RWPE1 (cell line): ENCODE results near the gene FBF1.
A peak's percentile ranks its signal among the peaks of the same experiment; 100 is the strongest.

Experiments
- CTCF ChIA-PET: fragments of 350-600 bp; sonication (Branson Sonifier 250); formaldehyde crosslinking; extraction: SDS; loops from one replicate; lab custom pipeline; 2021; lab: Yijun Ruan, JAX
- POLR2A ChIA-PET: fragments of 400-600 bp; formaldehyde crosslinking; extraction: SDS; loops from one replicate; lab custom pipeline; 2020; ENCODE audit warnings: antibody characterized with exemption; ENCODE audit not compliant: low non-redundant PET; lab: Yijun Ruan, JAX
- DNase-seq: peaks from one replicate; pipeline ENCODE4 v3.0.0; 2012; ENCODE audit warnings: low spot score
- H3K27ac ChIP-seq: fragments of 450-650 bp; 2 replicates; pipeline ENCODE4 v1.5.1; 2017
- TF ChIP-seq, protein P1 (sequence below): fragments of 450-650 bp; conservative IDR thresholded peaks from 2 replicates; pipeline ENCODE4 v1.5.1; 2017; ENCODE audit warnings: low read depth, mild to moderate bottlenecking

The FBF1 gene

DNA sequence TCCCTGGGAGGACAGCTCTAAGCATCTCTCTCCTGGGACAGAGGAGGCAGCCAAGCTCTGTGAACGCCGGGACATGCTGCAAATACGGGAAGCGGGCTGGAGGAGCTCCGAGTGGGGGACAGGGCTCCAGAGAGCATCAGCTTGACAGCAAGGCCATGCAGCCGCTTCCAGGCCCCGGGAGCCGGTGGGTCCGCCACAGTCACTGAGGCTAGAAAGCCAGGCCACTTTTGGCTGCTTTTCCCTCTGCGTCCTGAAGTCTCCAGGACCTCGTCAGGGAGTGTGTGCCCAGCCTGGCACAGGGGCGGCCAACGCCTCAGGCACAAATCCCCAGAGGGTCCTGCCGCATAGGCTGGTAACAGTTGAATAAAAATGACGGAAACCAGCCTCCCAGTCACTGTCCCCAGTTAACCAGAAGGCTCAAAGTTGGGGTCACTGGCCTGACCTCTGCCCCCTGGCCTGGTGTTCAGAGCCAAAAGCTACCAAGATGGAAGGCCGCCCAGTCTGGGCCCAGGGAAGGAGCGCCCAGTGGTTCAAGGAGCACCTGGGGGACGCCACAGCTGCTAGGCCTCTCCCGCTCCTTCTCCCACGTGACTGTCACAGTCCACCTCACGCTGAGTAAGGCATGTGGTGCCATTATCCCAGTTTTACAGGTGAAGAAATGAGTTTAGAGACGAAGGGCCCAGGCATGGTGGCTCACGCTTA lies 40.9 kb downstream of the FBF1 start:
- H3K27ac ChIP-seq, result peak overlapping the region; percentile 91
- DNase-seq, result no peak
- ChIA-PET POLR2A (no interaction called here), CTCF (interaction anchor here (0.5 kb wide), 1 partner anchor 304 kb away, joined by 3 read pairs; no protein-coding TSS in a partner anchor)
- TF ChIP-seq, protein P1, sequence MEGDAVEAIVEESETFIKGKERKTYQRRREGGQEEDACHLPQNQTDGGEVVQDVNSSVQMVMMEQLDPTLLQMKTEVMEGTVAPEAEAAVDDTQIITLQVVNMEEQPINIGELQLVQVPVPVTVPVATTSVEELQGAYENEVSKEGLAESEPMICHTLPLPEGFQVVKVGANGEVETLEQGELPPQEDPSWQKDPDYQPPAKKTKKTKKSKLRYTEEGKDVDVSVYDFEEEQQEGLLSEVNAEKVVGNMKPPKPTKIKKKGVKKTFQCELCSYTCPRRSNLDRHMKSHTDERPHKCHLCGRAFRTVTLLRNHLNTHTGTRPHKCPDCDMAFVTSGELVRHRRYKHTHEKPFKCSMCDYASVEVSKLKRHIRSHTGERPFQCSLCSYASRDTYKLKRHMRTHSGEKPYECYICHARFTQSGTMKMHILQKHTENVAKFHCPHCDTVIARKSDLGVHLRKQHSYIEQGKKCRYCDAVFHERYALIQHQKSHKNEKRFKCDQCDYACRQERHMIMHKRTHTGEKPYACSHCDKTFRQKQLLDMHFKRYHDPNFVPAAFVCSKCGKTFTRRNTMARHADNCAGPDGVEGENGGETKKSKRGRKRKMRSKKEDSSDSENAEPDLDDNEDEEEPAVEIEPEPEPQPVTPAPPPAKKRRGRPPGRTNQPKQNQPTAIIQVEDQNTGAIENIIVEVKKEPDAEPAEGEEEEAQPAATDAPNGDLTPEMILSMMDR, result no peak

DNA sequence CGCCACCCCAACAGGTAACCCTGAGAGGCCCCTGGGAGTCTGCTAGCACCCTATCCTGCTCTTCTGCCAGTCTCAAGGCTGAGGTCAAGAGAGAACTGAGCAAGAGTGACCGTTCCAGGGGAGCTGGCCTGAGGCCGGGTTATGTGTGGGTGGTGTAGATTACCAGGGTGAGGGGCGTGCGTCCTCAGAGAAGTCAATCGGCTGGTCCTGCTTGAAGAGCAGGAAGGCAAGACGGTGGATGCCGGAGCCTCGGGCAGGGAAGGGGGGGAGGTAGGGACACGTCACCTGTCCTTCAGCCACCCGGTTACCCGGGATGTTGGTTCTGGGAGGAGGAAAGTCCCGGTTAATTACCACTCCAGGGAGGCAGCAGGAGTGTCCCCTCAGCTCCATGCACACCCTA lies 41.5 kb downstream of the FBF1 start:
- TF ChIP-seq, protein P1, result no peak
- POLR2A ChIA-PET, result interaction anchor here (0.5 kb wide), 1 partner anchor 416 kb away, joined by 4 read pairs; no protein-coding TSS in a partner anchor
- H3K27ac ChIP-seq, result peak overlapping the region; percentile 91
- CTCF ChIA-PET, result no interaction called here
- no peak for DNase-seq

DNA sequence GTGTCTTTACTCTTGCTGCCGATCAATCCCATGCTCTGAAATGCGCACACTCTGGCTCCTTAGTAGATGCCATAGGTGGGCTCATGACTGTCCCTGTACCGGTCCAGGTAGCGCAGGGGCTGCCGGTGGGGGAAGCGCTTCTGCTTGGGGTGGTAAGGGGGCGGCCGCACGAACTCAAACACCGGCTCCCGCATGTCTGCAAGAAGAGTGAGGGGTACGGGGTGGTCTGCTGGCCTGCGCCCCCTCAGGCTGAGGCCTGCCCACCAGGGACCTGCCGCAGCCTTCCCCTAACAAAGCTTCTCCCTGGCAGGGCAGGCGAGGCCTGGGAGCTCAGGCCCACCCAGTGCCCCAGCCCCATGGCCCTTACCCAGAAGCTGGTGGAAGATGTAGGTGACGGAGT lies 42.1 kb downstream of the FBF1 start:
- peak overlapping the region; percentile 91 for H3K27ac ChIP-seq
- ChIA-PET POLR2A (interaction anchor here (0.5 kb wide), 1 partner anchor 417 kb away, joined by 4 read pairs; no protein-coding TSS in a partner anchor), CTCF (interaction anchor here (0.6 to 1.2 kb wide), 2 partner anchors 20 to 564 kb away, joined by 3 read pairs; partner anchors contain the start of gene TRIM47)
- DNase-seq, result no peak
- TF ChIP-seq, protein P1, result no peak

DNA sequence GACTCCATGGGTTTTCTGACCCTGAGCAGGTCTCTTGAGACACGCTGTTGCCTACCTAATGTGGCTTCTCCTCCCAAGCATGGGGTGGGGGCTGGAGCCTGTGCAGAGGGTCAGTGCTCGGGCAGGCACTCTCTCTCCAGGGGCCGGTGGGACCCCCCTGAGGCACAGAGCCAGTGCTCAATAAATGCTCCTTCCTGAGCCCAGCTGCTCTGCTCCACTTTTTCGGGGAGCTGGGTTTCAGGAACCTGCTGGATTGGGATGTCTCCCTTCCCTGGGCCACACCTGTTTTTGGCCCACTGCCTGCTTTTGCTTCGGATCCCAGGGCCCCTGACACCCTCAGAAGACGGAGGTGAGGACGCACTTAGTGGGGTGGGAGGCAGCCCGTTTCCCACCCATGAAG lies 42.8 kb downstream of the FBF1 start:
- peak overlapping the region; percentile 91 for H3K27ac ChIP-seq
- TF ChIP-seq, protein P1, result no peak
- ChIA-PET POLR2A (interaction anchor here (0.5 to 0.7 kb wide), 2 partner anchors 83 to 191 kb away, joined by 3 read pairs; no protein-coding TSS in a partner anchor), CTCF (interaction anchor here (0.6 to 1.2 kb wide), 3 partner anchors 20 to 563 kb away, joined by 3 to 7 read pairs (median 3); partner anchors contain the start of gene TRIM47)
- DNase-seq, result no peak

GRCh38 chr17:75897160-75898019 lies 43.5 kb downstream of the FBF1 start:
- DNase-seq, result no peak
- ChIA-PET POLR2A (interaction anchor here (0.5 to 0.7 kb wide), 3 partner anchors 14 to 191 kb away, joined by 3 to 9 read pairs (median 3); no protein-coding TSS in a partner anchor), CTCF (interaction anchor here (0.5 to 1.2 kb wide), 4 partner anchors 15 to 218 kb away, joined by 3 to 7 read pairs (median 3); no protein-coding TSS in a partner anchor)
- TF ChIP-seq, protein P1, result no peak
- H3K27ac ChIP-seq, result peak overlapping the region; percentile 91
